ENCODE measurements around the gene USP17L26. TPM values are rescaled to one million over a fixed set of nuclear protein-coding genes. Genes with fewer than 3 reads are reported as not detected.
"Not testable (repeated sequence)": the region's sequence is repeated elsewhere in the genome, so short reads cannot be mapped to it uniquely, and the experiment has no call there.

The USP17L26 gene
- total RNA-seq: not detected in 2 replicates

GRCh38 chr4:9334358-9334757 lies at the start of gene USP17L26:
USP17L26 (plus strand) TSS chr4:9334658; CDS start chr4:9334658, 0 bp downstream.
- DNase-seq (ENCODE audit: low read depth); H3K27me3 ChIP-seq (ENCODE audit: control insufficient read depth, insufficient read depth, low read length); H3K36me3 ChIP-seq (ENCODE audit: control insufficient read depth, insufficient read depth, low read length); H3K4me3 ChIP-seq (ENCODE audit: low read depth, low read length): not testable (repeated sequence)

GRCh38 chr4:9324191-9324590 lies 10.3 kb upstream of the USP17L26 start:
- not testable (repeated sequence) for H3K36me3 ChIP-seq (ENCODE audit: control insufficient read depth, insufficient read depth, low read length); DNase-seq (ENCODE audit: low read depth); H3K27me3 ChIP-seq (ENCODE audit: control insufficient read depth, insufficient read depth, low read length); H3K4me3 ChIP-seq (ENCODE audit: low read depth, low read length)

GRCh38 chr4:9324865-9325264 lies 9.6 kb upstream of the USP17L26 start, which contains the start of gene USP17L24:
USP17L24 (plus strand) TSS chr4:9325165; CDS start chr4:9325165, 0 bp downstream.
- not testable (repeated sequence) for H3K4me3 ChIP-seq (ENCODE audit: low read depth, low read length); H3K36me3 ChIP-seq (ENCODE audit: control insufficient read depth, insufficient read depth, low read length); DNase-seq (ENCODE audit: low read depth); H3K27me3 ChIP-seq (ENCODE audit: control insufficient read depth, insufficient read depth, low read length)

- H3K36me3 ChIP-seq (ENCODE audit: control insufficient read depth, insufficient read depth, low read length); DNase-seq (ENCODE audit: low read depth); H3K4me3 ChIP-seq (ENCODE audit: low read depth, low read length); H3K27me3 ChIP-seq (ENCODE audit: control insufficient read depth, insufficient read depth, low read length): not testable (repeated sequence)
Measured at GRCh38 chr4:9329611-9330010, 4.8 kb upstream of the USP17L26 start, which contains the start of gene USP17L25. USP17L25 (plus strand) TSS chr4:9329911; CDS start chr4:9329911, 0 bp downstream.

- H3K36me3 ChIP-seq (ENCODE audit: control insufficient read depth, insufficient read depth, low read length); H3K4me3 ChIP-seq (ENCODE audit: low read depth, low read length); DNase-seq (ENCODE audit: low read depth); H3K27me3 ChIP-seq (ENCODE audit: control insufficient read depth, insufficient read depth, low read length): not testable (repeated sequence)
Measured at GRCh38 chr4:9339103-9339502, 4.6 kb downstream of the USP17L26 start, which contains the start of gene USP17L5. USP17L5 (plus strand) TSS chr4:9339403; CDS start chr4:9339403, 0 bp downstream.

GRCh38 chr4:9343848-9344247 lies 9.4 kb downstream of the USP17L26 start, which contains the start of gene USP17L27:
USP17L27 (plus strand) TSS chr4:9344148; CDS start chr4:9344148, 0 bp downstream.
- not testable (repeated sequence) for H3K27me3 ChIP-seq (ENCODE audit: control insufficient read depth, insufficient read depth, low read length); DNase-seq (ENCODE audit: low read depth); H3K4me3 ChIP-seq (ENCODE audit: low read depth, low read length); H3K36me3 ChIP-seq (ENCODE audit: control insufficient read depth, insufficient read depth, low read length)

GRCh38 chr4:9348593-9348992 lies 14.1 kb downstream of the USP17L26 start, which contains the start of gene USP17L28:
USP17L28 (plus strand) TSS chr4:9348893; CDS start chr4:9348893, 0 bp downstream.
- H3K27me3 ChIP-seq (ENCODE audit: control insufficient read depth, insufficient read depth, low read length); H3K4me3 ChIP-seq (ENCODE audit: low read depth, low read length): not testable (repeated sequence)

GRCh38 chr4:9350866-9351265 lies 16.4 kb downstream of the USP17L26 start:
- not testable (repeated sequence) for H3K27me3 ChIP-seq (ENCODE audit: control insufficient read depth, insufficient read depth, low read length); H3K36me3 ChIP-seq (ENCODE audit: control insufficient read depth, insufficient read depth, low read length); DNase-seq (ENCODE audit: low read depth); H3K4me3 ChIP-seq (ENCODE audit: low read depth, low read length)

More at GRCh38 chr4:9348593-9348992, 14.1 kb downstream of the USP17L26 start, which contains the start of gene USP17L28:
- not testable (repeated sequence) for DNase-seq (ENCODE audit: low read depth); H3K36me3 ChIP-seq (ENCODE audit: control insufficient read depth, insufficient read depth, low read length)

GRCh38 chr4:9353338-9353737 lies 18.9 kb downstream of the USP17L26 start, which contains the start of gene USP17L29:
USP17L29 (plus strand) TSS chr4:9353638; CDS start chr4:9353638, 0 bp downstream.
- H3K4me3 ChIP-seq (ENCODE audit: low read depth, low read length); DNase-seq (ENCODE audit: low read depth); H3K36me3 ChIP-seq (ENCODE audit: control insufficient read depth, insufficient read depth, low read length); H3K27me3 ChIP-seq (ENCODE audit: control insufficient read depth, insufficient read depth, low read length): not testable (repeated sequence)

- not testable (repeated sequence) for DNase-seq (ENCODE audit: low read depth); H3K36me3 ChIP-seq (ENCODE audit: control insufficient read depth, insufficient read depth, low read length); H3K27me3 ChIP-seq (ENCODE audit: control insufficient read depth, insufficient read depth, low read length); H3K4me3 ChIP-seq (ENCODE audit: low read depth, low read length)
Measured at GRCh38 chr4:9362829-9363228, 28.4 kb downstream of the USP17L26 start, which contains the start of gene USP17L30. USP17L30 (plus strand) TSS chr4:9363129; CDS start chr4:9363129, 0 bp downstream.

- H3K27me3 ChIP-seq (ENCODE audit: control insufficient read depth, insufficient read depth, low read length); DNase-seq (ENCODE audit: low read depth); H3K36me3 ChIP-seq (ENCODE audit: control insufficient read depth, insufficient read depth, low read length); H3K4me3 ChIP-seq (ENCODE audit: low read depth, low read length): not testable (repeated sequence)
Measured at GRCh38 chr4:9379881-9380280, 45.4 kb downstream of the USP17L26 start.
